IMR-90 (cell line): ENCODE results near the gene MOCOS. TPM values are rescaled to one million over a fixed set of nuclear protein-coding genes. Genes with fewer than 3 reads are reported as not detected.

Experiments used
- ATAC-seq: fragments of 200-7000 bp; cut with Tn5 transposase; 2 replicates; pipeline ENCODE4 v1.9.1; 2020; ENCODE audit warnings: low read depth, mild to moderate bottlenecking, moderate library complexity
- BruUV-seq: library from RNA; stranded (reverse); fragments of 400-500 nt; replicated peaks from 2 replicates; lab custom pipeline; 2021; lab: Mats Ljungman, UMichigan
- CTCF ChIA-PET: fragments of 300-600 bp; formaldehyde crosslinking; extraction: SDS; loops from one replicate; lab custom pipeline; 2021; ENCODE audit warnings: antibody characterized with exemption; lab: Yijun Ruan, JAX
- POLR2A ChIA-PET: fragments of 300-600 bp; sonication (Branson Sonifier 250); formaldehyde crosslinking; loops from one replicate; lab custom pipeline; 2022; ENCODE audit warnings: antibody characterized with exemption; ENCODE audit not compliant: unreplicated experiment; lab: Charles Lee
- DNase-seq: peaks from one replicate; pipeline ENCODE4 v3.0.0; 2013
- H2AFZ ChIP-seq: replicated peaks from 2 replicates; pipeline ENCODE3; 2013; ENCODE audit warnings: low read length, mild to moderate bottlenecking; ENCODE audit not compliant: poor library complexity
- H2AK5ac ChIP-seq: 2 replicates; pipeline ENCODE4 v1.6.1; 2013; ENCODE audit warnings: low read depth, low read length, inconsistent platforms
- H2AK9ac ChIP-seq: replicated peaks from 2 replicates; pipeline ENCODE3; 2013; ENCODE audit warnings: mild to moderate bottlenecking, low read depth, low read length, moderate library complexity; ENCODE audit not compliant: poor library complexity
- H2BK120ac ChIP-seq: 2 replicates; pipeline ENCODE4 v1.6.1; 2013; ENCODE audit warnings: low read depth, low read length, inconsistent platforms
- H2BK15ac ChIP-seq: 3 replicates; pipeline ENCODE4 v1.6.1; 2013; ENCODE audit warnings: low read depth, low read length, inconsistent platforms
- H2BK20ac ChIP-seq: 2 replicates; pipeline ENCODE4 v1.6.1; 2013; ENCODE audit warnings: low read depth, mild to moderate bottlenecking, inconsistent platforms, low read length, moderate library complexity
- H2BK5ac ChIP-seq: 2 replicates; pipeline ENCODE4 v1.6.1; 2013; ENCODE audit warnings: mild to moderate bottlenecking, low read depth, low read length, inconsistent platforms; ENCODE audit not compliant: poor library complexity, severe bottlenecking
- H3K14ac ChIP-seq: replicated peaks from 2 replicates; pipeline ENCODE4 v1.6.1; 2013; ENCODE audit warnings: low read depth, low read length, inconsistent platforms
- H3K18ac ChIP-seq: 2 replicates; pipeline ENCODE4 v1.6.1; 2013; ENCODE audit warnings: low read depth, low read length, control low read depth
- H3K23ac ChIP-seq: 2 replicates; pipeline ENCODE4 v1.6.1; 2013; ENCODE audit warnings: low read depth, low read length, inconsistent platforms
- H3K27ac ChIP-seq: 2 replicates; pipeline ENCODE4 v1.5.1; 2013; ENCODE audit warnings: mild to moderate bottlenecking, control low read depth, low read length; ENCODE audit not compliant: insufficient read depth
- H3K27me3 ChIP-seq: 2 replicates; pipeline ENCODE4 v1.6.1; 2013; ENCODE audit warnings: low read length; ENCODE audit not compliant: control insufficient read depth, insufficient read depth
- H3K36me3 ChIP-seq: 2 replicates; pipeline ENCODE4 v1.6.1; 2013; ENCODE audit warnings: low read length, mixed read lengths; ENCODE audit not compliant: control insufficient read depth, insufficient read depth
- H3K4ac ChIP-seq: 2 replicates; pipeline ENCODE4 v1.6.1; 2013; ENCODE audit warnings: low read depth, low read length, inconsistent platforms
- H3K4me1 ChIP-seq: 2 replicates; pipeline ENCODE4 v1.6.1; 2013; ENCODE audit warnings: low read length, mixed read lengths; ENCODE audit not compliant: control insufficient read depth, insufficient read depth
- H3K4me2 ChIP-seq: 2 replicates; pipeline ENCODE4 v1.6.1; 2013; ENCODE audit warnings: low read depth, mild to moderate bottlenecking, control low read depth, low read length, moderate library complexity
- H3K4me3 ChIP-seq: 2 replicates; pipeline ENCODE4 v1.5.1; 2013; ENCODE audit warnings: low read depth, mild to moderate bottlenecking, control low read depth, low read length, moderate library complexity; ENCODE audit not compliant: insufficient read depth
- H3K56ac ChIP-seq: 2 replicates; pipeline ENCODE4 v1.6.1; 2013; ENCODE audit warnings: low read length, inconsistent platforms; ENCODE audit not compliant: insufficient read depth; ENCODE audit errors: extremely low read depth
- H3K79me1 ChIP-seq, 2 experiments: 2 replicates each; pipeline ENCODE4 v1.6.1; 2013; ENCODE audit warnings: low read length in 2 of 2, inconsistent platforms in 1 of 2, low read depth in 1 of 2
- H3K9ac ChIP-seq: 2 replicates; pipeline ENCODE4 v1.6.1; 2013; ENCODE audit warnings: low read depth, low read length, control low read depth
- H3K9me1 ChIP-seq: 2 replicates; pipeline ENCODE4 v1.6.1; 2013; ENCODE audit warnings: low read length, inconsistent platforms; ENCODE audit not compliant: insufficient read depth
- H3K9me3 ChIP-seq: 2 replicates; pipeline ENCODE4 v1.6.1; 2013; ENCODE audit warnings: low read length; ENCODE audit not compliant: control insufficient read depth, insufficient read depth
- H4K20me1 ChIP-seq: 2 replicates; pipeline ENCODE4 v1.6.1; 2013; ENCODE audit warnings: low read length, inconsistent platforms; ENCODE audit not compliant: insufficient read depth
- H4K5ac ChIP-seq: 2 replicates; pipeline ENCODE4 v1.6.1; 2013; ENCODE audit warnings: mild to moderate bottlenecking, low read depth, low read length, control low read depth
- H4K8ac ChIP-seq, 2 experiments: 2 replicates each; pipeline ENCODE4 v1.6.1; 2013; ENCODE audit warnings: low read depth in 2 of 2, low read length in 2 of 2, control low read depth in 1 of 2, inconsistent platforms in 1 of 2
- H4K91ac ChIP-seq: 2 replicates; pipeline ENCODE4 v1.6.1; 2013; ENCODE audit warnings: low read depth, low read length, inconsistent platforms; ENCODE audit not compliant: insufficient read depth
- BHLHE40 ChIP-seq: fragments of 150-350 bp; IDR thresholded peaks from 2 replicates; pipeline ENCODE4 v1.6.1; 2016; ENCODE audit warnings: mild to moderate bottlenecking, low read depth, low read length
- CEBPB ChIP-seq: IDR thresholded peaks from 2 replicates; pipeline ENCODE4 v1.6.1; 2012; ENCODE audit warnings: low read depth, low read length, improper control_type of control experiment
- CHD1 ChIP-seq: IDR thresholded peaks from 2 replicates; pipeline ENCODE4 v1.6.1; 2012; ENCODE audit warnings: low read depth, low read length, improper control_type of control experiment
- FOS ChIP-seq: fragments of 150-350 bp; IDR thresholded peaks from 2 replicates; pipeline ENCODE4 v1.6.1; 2016; ENCODE audit warnings: low read depth, low read length
- MAFK ChIP-seq: IDR thresholded peaks from 2 replicates; pipeline ENCODE4 v1.6.1; 2012; ENCODE audit warnings: low read depth, low read length, improper control_type of control experiment
- MAZ ChIP-seq: IDR thresholded peaks from 2 replicates; pipeline ENCODE4 v1.6.1; 2012; ENCODE audit warnings: low read depth, mild to moderate bottlenecking, low read length, improper control_type of control experiment, moderate library complexity, borderline replicate concordance
- MXI1 ChIP-seq: IDR thresholded peaks from 2 replicates; pipeline ENCODE4 v1.6.1; 2012; ENCODE audit warnings: low read depth, mild to moderate bottlenecking, low read length, moderate library complexity, borderline replicate concordance
- NFE2L2 ChIP-seq: fragments of 150-350 bp; IDR thresholded peaks from 2 replicates; pipeline ENCODE4 v1.6.1; 2016; ENCODE audit warnings: low read depth, mild to moderate bottlenecking, low read length
- POLR2A ChIP-seq: IDR thresholded peaks from 2 replicates; pipeline ENCODE4 v1.6.1; 2012; ENCODE audit warnings: mild to moderate bottlenecking, low read depth, low read length
- RAD21 ChIP-seq: IDR thresholded peaks from 2 replicates; pipeline ENCODE4 v1.6.1; 2012; ENCODE audit warnings: low read length, improper control_type of control experiment
- RFX5 ChIP-seq: IDR thresholded peaks from 2 replicates; pipeline ENCODE4 v1.8.0; 2012; ENCODE audit warnings: low read depth, mild to moderate bottlenecking, low read length, moderate library complexity
- SMC3 ChIP-seq: fragments of 150-350 bp; IDR thresholded peaks from 2 replicates; pipeline ENCODE4 v1.6.1; 2016; ENCODE audit warnings: low read depth, mild to moderate bottlenecking, antibody characterized with exemption, low read length, moderate library complexity
- WGBS, 2 experiments: methylation state at CpG; one replicate each; pipeline versions ENCODE4 v1.1.5 to v1.1.7; 2013; ENCODE audit warnings: missing lambda C conversion rate in 2 of 2; ENCODE audit not compliant: insufficient read length in 1 of 2; ENCODE audit errors: extremely low coverage in 2 of 2; 5-methylcytosine and 5-hydroxymethylcytosine counted together
- dilution Hi-C: fragments of 300-500 bp; cut with HindIII; formaldehyde crosslinking; loops from one replicate; pipeline ENCODE4 v1.14.3; 2018; ENCODE audit warnings: low sequenced_read_pairs; ENCODE audit not compliant: unreplicated experiment
- in situ Hi-C: fragments of 300-500 bp; cut with MboI; formaldehyde crosslinking; loops from 3 replicates; pipeline ENCODE4 v1.14.3; 2019; ENCODE audit warnings: low sequenced_read_pairs, inconsistent platforms, mixed read lengths
- intact Hi-C: fragments of 100-400 bp; cut with micrococcal nuclease; formaldehyde crosslinking; loops from 2 replicates; pipeline ENCODE4 v1.10.0; 2022
- polyA plus RNA-seq, 3 experiments: library from polyadenylated mRNA; depleted of rRNA; stranded (reverse); fragments of >200 nt; gene quantifications; 2 replicates each; pipeline ENCODE4 v1.2.3, GENCODE V29; 2012; ENCODE audit warnings: low replicate concordance in 1 of 3
- total RNA-seq: library from RNA; depleted of rRNA; stranded (reverse); fragments of >200 nt; gene quantifications from 2 replicates; pipeline ENCODE4 v1.2.3, GENCODE V29; 2012
- TF ChIP-seq, protein P1 (sequence below): fragments of 150-350 bp; IDR thresholded peaks from 2 replicates; pipeline ENCODE4 v1.6.1; 2016; ENCODE audit warnings: low read depth, mild to moderate bottlenecking, low read length, moderate library complexity, borderline replicate concordance
- TF ChIP-seq, protein P2 (sequence below): fragments of 150-350 bp; IDR thresholded peaks from 2 replicates; pipeline ENCODE4 v1.6.1; 2017; ENCODE audit warnings: mild to moderate bottlenecking, antibody characterized with exemption, low read length, low read depth
- TF ChIP-seq, protein P3 (sequence below): conservative IDR thresholded peaks from 2 replicates; pipeline ENCODE4 v1.5.1; 2012; ENCODE audit warnings: mild to moderate bottlenecking, low read depth, low read length, improper control_type of control experiment

Gene MOCOS
- total and polyA plus RNA-seq, 2 of the 4 experiments (the other 2 are of a cell fraction): 1.1 to 2.2 TPM

DNA sequence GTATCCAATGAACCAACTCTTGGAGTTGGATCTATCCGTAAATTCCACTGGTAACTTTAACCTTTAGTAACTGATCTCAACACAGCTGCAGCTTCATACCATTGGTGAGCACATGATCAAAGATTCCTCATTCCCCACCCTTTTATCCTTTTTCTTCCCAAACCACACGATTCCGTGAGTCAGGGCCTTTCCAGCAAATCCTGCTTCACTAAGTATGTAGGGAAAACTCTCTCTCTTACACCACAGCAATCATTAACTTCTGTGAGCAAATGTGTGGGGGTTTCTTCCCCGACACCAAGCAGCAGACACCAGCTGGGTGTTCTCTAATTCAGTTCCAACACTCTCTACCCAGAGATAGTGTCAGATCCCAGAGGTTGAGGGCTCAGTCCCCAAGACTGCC is 34.1 kb upstream of the MOCOS start:
- Histone ChIP-seq H3K23ac (peak overlapping the region; percentile 98; the same call in 1 of the 2 replicates), H3K79me1 (peaks cover 10 to 33% of the 10 kb centered on the region in 2 experiments; a peak in 3 of 4 replicates), H3K18ac (peak overlapping the region; percentile 91), H3K4ac (peak overlapping the region; percentile 97), H4K8ac (peak overlapping the region; percentile 51 to 98; a peak in 3 of 4 replicates), H3K9me1 (peaks cover 11% of the 10 kb centered on the region), H2BK15ac (peak overlapping the region; percentile 90; the same call in 2 of the 3 replicates), H2AK5ac (peak overlapping the region; percentile 84; the same call in 1 of the 2 replicates), H3K4me1 (peaks cover 21% of the 10 kb centered on the region), H4K5ac (peak overlapping the region; percentile 83), H2BK20ac (peak overlapping the region; percentile 84), H4K20me1 (no peaks in the 10 kb centered on the region), H3K9ac (peak overlapping the region; percentile 43; the same call in 1 of the 2 replicates), H2AFZ (peak overlapping the region; percentile 71), H3K4me2 (peak overlapping the region; percentile 53), H3K56ac (peak overlapping the region; percentile 71; the same call in 1 of the 2 replicates), H3K27ac (peak overlapping the region; percentile 97), H4K91ac (peak overlapping the region; percentile 92), H2AK9ac (peak overlapping the region; percentile 93), H3K27me3 (no peaks in the 10 kb centered on the region), H3K14ac (peak overlapping the region; percentile 97), H3K9me3 (no peaks in the 10 kb centered on the region), H3K36me3 (peaks cover 34% of the 10 kb centered on the region), H2BK5ac (peak overlapping the region; percentile 91), H3K4me3 (no peak overlapping the region), H2BK120ac (peak overlapping the region; percentile 95)
- DNase-seq: peak; percentile 97
- BruUV-seq: no TSS peak
- TF ChIP-seq SMC3: no peak
- TF ChIP-seq, protein P1, sequence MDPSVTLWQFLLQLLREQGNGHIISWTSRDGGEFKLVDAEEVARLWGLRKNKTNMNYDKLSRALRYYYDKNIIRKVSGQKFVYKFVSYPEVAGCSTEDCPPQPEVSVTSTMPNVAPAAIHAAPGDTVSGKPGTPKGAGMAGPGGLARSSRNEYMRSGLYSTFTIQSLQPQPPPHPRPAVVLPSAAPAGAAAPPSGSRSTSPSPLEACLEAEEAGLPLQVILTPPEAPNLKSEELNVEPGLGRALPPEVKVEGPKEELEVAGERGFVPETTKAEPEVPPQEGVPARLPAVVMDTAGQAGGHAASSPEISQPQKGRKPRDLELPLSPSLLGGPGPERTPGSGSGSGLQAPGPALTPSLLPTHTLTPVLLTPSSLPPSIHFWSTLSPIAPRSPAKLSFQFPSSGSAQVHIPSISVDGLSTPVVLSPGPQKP: no peak
- TF ChIP-seq POLR2A: 0 out of 2 replicates have a peak, but pooled peaks have one; percentile 31
- TF ChIP-seq RFX5: no peak
- 0 out of 2 replicates have a peak, but pooled peaks have one; percentile 17 for TF ChIP-seq MAFK
- 0 out of 2 replicates have a peak, but pooled peaks have one; percentile 30 for TF ChIP-seq MAZ
- no peak for TF ChIP-seq CEBPB
- peak; percentile 32; the same call in 1 of the 2 replicates for TF ChIP-seq FOS
- TF ChIP-seq RAD21: no peak
- TF ChIP-seq, protein P2, sequence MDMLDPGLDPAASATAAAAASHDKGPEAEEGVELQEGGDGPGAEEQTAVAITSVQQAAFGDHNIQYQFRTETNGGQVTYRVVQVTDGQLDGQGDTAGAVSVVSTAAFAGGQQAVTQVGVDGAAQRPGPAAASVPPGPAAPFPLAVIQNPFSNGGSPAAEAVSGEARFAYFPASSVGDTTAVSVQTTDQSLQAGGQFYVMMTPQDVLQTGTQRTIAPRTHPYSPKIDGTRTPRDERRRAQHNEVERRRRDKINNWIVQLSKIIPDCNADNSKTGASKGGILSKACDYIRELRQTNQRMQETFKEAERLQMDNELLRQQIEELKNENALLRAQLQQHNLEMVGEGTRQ: peak; percentile 72
- no peak for TF ChIP-seq CHD1
- TF ChIP-seq NFE2L2: no peak
- peak; percentile 67; the same call in 1 of the 2 replicates for TF ChIP-seq BHLHE40
- TF ChIP-seq, protein P3, sequence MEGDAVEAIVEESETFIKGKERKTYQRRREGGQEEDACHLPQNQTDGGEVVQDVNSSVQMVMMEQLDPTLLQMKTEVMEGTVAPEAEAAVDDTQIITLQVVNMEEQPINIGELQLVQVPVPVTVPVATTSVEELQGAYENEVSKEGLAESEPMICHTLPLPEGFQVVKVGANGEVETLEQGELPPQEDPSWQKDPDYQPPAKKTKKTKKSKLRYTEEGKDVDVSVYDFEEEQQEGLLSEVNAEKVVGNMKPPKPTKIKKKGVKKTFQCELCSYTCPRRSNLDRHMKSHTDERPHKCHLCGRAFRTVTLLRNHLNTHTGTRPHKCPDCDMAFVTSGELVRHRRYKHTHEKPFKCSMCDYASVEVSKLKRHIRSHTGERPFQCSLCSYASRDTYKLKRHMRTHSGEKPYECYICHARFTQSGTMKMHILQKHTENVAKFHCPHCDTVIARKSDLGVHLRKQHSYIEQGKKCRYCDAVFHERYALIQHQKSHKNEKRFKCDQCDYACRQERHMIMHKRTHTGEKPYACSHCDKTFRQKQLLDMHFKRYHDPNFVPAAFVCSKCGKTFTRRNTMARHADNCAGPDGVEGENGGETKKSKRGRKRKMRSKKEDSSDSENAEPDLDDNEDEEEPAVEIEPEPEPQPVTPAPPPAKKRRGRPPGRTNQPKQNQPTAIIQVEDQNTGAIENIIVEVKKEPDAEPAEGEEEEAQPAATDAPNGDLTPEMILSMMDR: no peak
- TF ChIP-seq MXI1: peak; percentile 30; the same call in 1 of the 2 replicates
- in situ Hi-C loops (no loop called here), dilution Hi-C loops (no loop called here), intact Hi-C loops (loop anchor here (2.0 kb wide), 1 partner anchor 18 kb away; no protein-coding TSS in a partner anchor)
- ChIA-PET CTCF (interaction anchor here (0.5 kb wide), 1 partner anchor 394 kb away, joined by 4 read pairs; no protein-coding TSS in a partner anchor), POLR2A (no interaction called here)
- peak; percentile 84 for ATAC-seq
- no CpG with 5 or more reads among the region's 4 CpGs for WGBS, 2 experiments
